Measurements from ENCODE around the gene RHBDD2. TPM values are rescaled to one million over a fixed set of nuclear protein-coding genes. Genes with fewer than 3 reads are reported as not detected.
"Not testable (repeated sequence)": the region's sequence is repeated elsewhere in the genome, so short reads cannot be mapped to it uniquely, and the experiment has no call there.

RHBDD2 gene
- total and polyA plus RNA-seq, 10 of the 15 experiments (the other 5 are each of a cell fraction or from before 2014, with no cell fraction given), result 3.9 to 39.8 (median 16.9) TPM

DNA sequence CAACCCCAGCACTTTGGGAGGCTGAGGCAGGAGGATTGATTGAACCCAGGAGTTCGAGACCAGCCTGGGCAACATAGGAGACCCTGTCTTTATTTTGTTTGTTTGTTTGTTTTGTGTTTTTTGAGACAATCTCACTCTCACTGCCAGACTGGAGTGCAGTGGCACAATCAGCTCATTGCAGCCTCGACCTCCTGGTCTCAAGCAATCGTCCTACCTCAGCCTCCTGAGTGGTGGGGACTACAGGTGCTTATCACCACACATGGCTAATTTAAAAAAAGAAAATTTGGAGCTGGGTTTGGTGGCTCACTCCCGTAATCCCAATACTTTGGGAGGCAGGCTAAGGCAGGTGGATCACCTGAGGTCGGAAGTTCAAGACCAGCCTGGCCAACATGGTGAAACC, 34.7 kb upstream of the RHBDD2 start (continued):
- TF ChIP-seq ZBTB4 (CRISPR knock-in tag; IDR thresholded peaks at IDR 0.05) (no peak), NR2C1 (IDR thresholded peaks at IDR 0.05) (no peak), KLF5 (IDR thresholded peaks at IDR 0.05; ENCODE audit: partially characterized antibody) (no peak), MEF2B (IDR thresholded peaks at IDR 0.05; ENCODE audit: partially characterized antibody, poor library complexity, severe bottlenecking) (no peak), CTCF (IDR thresholded peaks at IDR 0.05 in 2 of 3, conservative IDR thresholded peaks at IDR 0.05 in 1 of 3; ENCODE audit: control insufficient read depth in 2 of 3, extremely low read depth in 1 of 3, insufficient read depth in 1 of 3, low read depth in 3 of 3, low read length in 3 of 3) (no peak)

DNA sequence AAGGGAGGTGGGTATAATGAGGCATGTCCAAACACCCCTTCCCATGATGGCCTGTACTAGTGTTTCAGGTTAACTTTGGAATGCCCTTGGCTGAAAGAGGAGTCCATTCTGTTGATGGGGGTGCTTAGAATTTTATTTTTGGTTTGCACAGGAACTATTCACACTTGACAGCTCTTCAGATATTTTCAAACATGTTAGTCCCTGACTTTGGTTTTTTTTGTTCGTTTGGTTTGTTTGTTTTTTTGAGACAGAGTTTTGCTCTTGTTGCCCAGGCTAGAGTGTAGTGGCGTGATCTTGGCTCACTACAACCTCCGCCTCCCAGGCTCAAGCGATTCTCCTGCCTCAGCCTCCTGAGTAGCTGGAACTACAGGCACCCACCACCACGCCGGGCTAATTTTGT, 33.7 kb upstream of the RHBDD2 start:
- peaks cover 12% of the 10 kb centered on the region for H3K4me1 ChIP-seq (ENCODE audit: control insufficient read depth, insufficient read depth, low read length)
- H3K79me2 ChIP-seq (ENCODE audit: control insufficient read depth, insufficient read depth, low read length); in situ Hi-C loops (cut with MboI); ATAC-seq; H3K9me3 ChIP-seq (replicated peaks; ENCODE audit: control insufficient read depth, insufficient read depth, low read length); H3K9ac ChIP-seq (ENCODE audit: control insufficient read depth, insufficient read depth, low read length); RAD21 ChIA-PET (ENCODE audit: unreplicated experiment); H3K27ac ChIP-seq (ENCODE audit: control insufficient read depth, insufficient read depth); DNase-seq (ENCODE audit: low read depth, low spot score); POLR2A ChIA-PET; H3K4me2 ChIP-seq (ENCODE audit: control insufficient read depth, insufficient read depth); H3K4me3 ChIP-seq; H3K27me3 ChIP-seq (replicated peaks in 1 of 2; ENCODE audit: control insufficient read depth in 2 of 2, insufficient read depth in 2 of 2, low read length in 1 of 2); FAIRE-seq; H3K36me3 ChIP-seq (ENCODE audit: control insufficient read depth in 2 of 2, insufficient read depth in 2 of 2, low read length in 1 of 2); intact Hi-C loops (cut with micrococcal nuclease; ENCODE audit: unreplicated experiment); BruUV-seq (replicated peaks); H2AFZ ChIP-seq (ENCODE audit: control insufficient read depth, low read depth, low read length); H4K20me1 ChIP-seq (ENCODE audit: control insufficient read depth, insufficient read depth): not testable (repeated sequence)
- WGBS (ENCODE audit: insufficient coverage, insufficient replicate concordance, low lambda C conversion rate, missing lambda C conversion rate), result 77% methylated on average over 6 of the region's 6 CpGs
- SMC1A ChIA-PET (ENCODE audit: uncharacterized antibody, unreplicated experiment), result interaction anchor here (0.6 kb wide), 1 partner anchor 338 kb away, joined by 3 read pairs; no protein-coding TSS in a partner anchor
- CTCF ChIA-PET, result interaction anchor here (0.6 to 1.7 kb wide), 2 partner anchors 13 to 175 kb away, joined by 3 to 6 read pairs; no protein-coding TSS in a partner anchor

All from GM12878 (cell line).